PC-9 (cell line): ENCODE results near the gene GORASP1.

Source experiments
- EZH2 ChIP-seq: fragments of 200-600 bp; sonication (generic); IDR thresholded peaks from 2 replicates; pipeline ENCODE4 v1.8.0; 2017; ENCODE audit warnings: antibody characterized with exemption, low read depth
- TF ChIP-seq, protein P1 (sequence below): fragments of 200-600 bp; sonication (generic); conservative IDR thresholded peaks from 2 replicates; pipeline ENCODE4 v1.6.1; 2017; ENCODE audit warnings: mixed run types, antibody characterized with exemption, mild to moderate bottlenecking, moderate library complexity

DNA sequence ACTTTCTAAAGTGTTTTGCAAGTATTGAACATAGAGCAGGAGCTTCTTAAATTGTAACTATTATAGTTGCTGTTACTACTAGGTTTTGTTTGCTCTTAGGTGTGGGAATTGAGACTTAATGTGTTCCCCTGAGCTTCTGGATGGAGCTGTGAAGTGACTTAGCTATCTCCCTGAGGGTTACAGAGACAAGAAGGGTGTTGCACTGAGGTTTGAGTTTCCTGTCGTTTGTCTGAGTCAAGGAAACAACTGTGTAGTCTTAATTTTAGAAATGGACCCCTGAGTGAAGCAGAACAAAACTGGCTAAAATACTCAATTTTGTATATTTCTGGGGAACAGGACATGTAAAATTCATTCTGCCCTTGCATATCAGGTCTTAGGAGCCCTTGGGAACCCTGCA is 20.5 kb upstream of the GORASP1 start:
- TF ChIP-seq, protein P1, sequence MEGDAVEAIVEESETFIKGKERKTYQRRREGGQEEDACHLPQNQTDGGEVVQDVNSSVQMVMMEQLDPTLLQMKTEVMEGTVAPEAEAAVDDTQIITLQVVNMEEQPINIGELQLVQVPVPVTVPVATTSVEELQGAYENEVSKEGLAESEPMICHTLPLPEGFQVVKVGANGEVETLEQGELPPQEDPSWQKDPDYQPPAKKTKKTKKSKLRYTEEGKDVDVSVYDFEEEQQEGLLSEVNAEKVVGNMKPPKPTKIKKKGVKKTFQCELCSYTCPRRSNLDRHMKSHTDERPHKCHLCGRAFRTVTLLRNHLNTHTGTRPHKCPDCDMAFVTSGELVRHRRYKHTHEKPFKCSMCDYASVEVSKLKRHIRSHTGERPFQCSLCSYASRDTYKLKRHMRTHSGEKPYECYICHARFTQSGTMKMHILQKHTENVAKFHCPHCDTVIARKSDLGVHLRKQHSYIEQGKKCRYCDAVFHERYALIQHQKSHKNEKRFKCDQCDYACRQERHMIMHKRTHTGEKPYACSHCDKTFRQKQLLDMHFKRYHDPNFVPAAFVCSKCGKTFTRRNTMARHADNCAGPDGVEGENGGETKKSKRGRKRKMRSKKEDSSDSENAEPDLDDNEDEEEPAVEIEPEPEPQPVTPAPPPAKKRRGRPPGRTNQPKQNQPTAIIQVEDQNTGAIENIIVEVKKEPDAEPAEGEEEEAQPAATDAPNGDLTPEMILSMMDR: no peak
- no peak for TF ChIP-seq EZH2
